Measurements from ENCODE around the gene ADAM12. TPM values are rescaled to one million over a fixed set of nuclear protein-coding genes. Genes with fewer than 3 reads are reported as not detected.

The ADAM12 gene
- total and polyA plus RNA-seq, 10 of the 15 experiments (the other 5 are each of a cell fraction or from before 2014, with no cell fraction given) = under 0.01 to 0.62 (median 0.04) TPM; not detected in 5

DNA sequence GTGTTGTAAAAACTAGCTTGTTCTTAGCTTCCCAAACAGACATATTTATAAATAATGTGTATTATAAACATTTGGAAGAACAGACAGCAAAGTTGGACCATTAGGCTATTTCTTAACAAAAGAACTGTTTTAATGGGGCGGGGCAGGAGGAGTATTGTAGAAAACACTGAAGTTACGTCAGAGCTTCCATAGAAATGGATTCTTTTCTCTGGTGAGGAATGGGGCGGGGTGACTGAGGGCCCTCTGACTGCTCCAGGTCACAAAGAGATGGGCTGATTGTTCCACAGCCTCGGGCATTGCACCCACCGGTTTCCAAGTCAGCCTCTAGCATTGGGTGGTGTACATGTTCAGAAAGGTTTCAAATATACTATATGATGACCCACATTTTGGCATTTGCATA is 36.8 kb upstream of the ADAM12 start (continued):
- TF ChIP-seq POU2F2 (IDR thresholded peaks at IDR 0.05; ENCODE audit: borderline replicate concordance, low read depth, low read length) (no peak), SIX5 (IDR thresholded peaks at IDR 0.05; ENCODE audit: low read depth, low read length, severe bottlenecking) (no peak), ZBTB33 (IDR thresholded peaks at IDR 0.05) (no peak), SUPT20H (IDR thresholded peaks at IDR 0.05; ENCODE audit: borderline replicate concordance, control insufficient read depth, low read depth, low read length) (no peak), NFXL1 (IDR thresholded peaks at IDR 0.05; ENCODE audit: borderline replicate concordance) (no peak)

GRCh38 chr10:126423732-126424491 is 35.6 kb upstream of the ADAM12 start:
- 0% methylated on average over 6 of the region's 6 CpGs for WGBS (ENCODE audit: insufficient coverage, insufficient replicate concordance, low lambda C conversion rate, missing lambda C conversion rate)
- BruUV-seq (replicated peaks) = no TSS peak
- no peak overlapping the region for H3K9ac ChIP-seq (ENCODE audit: control insufficient read depth, insufficient read depth, low read length)
- DNase-seq (ENCODE audit: low read depth, low spot score) = no peak
- H3K27ac ChIP-seq (ENCODE audit: control insufficient read depth, insufficient read depth) = no peak overlapping the region
- no peaks in the 10 kb centered on the region for H3K79me2 ChIP-seq (ENCODE audit: control insufficient read depth, insufficient read depth, low read length)
- no peak for ATAC-seq
- POLR2A ChIA-PET = no interaction called here
- H3K36me3 ChIP-seq (ENCODE audit: control insufficient read depth in 2 of 2, insufficient read depth in 2 of 2, low read length in 1 of 2) = no peaks in the 10 kb centered on the region
- no peaks in the 10 kb centered on the region for H4K20me1 ChIP-seq (ENCODE audit: control insufficient read depth, insufficient read depth)
- H3K4me2 ChIP-seq (ENCODE audit: control insufficient read depth, insufficient read depth) = no peak overlapping the region
- no peaks in the 10 kb centered on the region for H3K27me3 ChIP-seq (replicated peaks in 1 of 2; ENCODE audit: control insufficient read depth in 2 of 2, insufficient read depth in 2 of 2, low read length in 1 of 2)
- no peaks in the 10 kb centered on the region; the same call in 2 of the 3 replicates for H3K9me3 ChIP-seq (replicated peaks; ENCODE audit: control insufficient read depth, insufficient read depth, low read length)
- CTCF ChIA-PET = no interaction called here
- H3K4me1 ChIP-seq (ENCODE audit: control insufficient read depth, insufficient read depth, low read length) = no peaks in the 10 kb centered on the region
- intact Hi-C loops (cut with micrococcal nuclease; ENCODE audit: unreplicated experiment) (no loop called here), in situ Hi-C loops (cut with MboI) (no loop called here)
- no peak overlapping the region for H2AFZ ChIP-seq (ENCODE audit: control insufficient read depth, low read depth, low read length)
- no peak overlapping the region for H3K4me3 ChIP-seq
- RAD21 ChIA-PET (ENCODE audit: unreplicated experiment) = no interaction called here
- SMC1A ChIA-PET (ENCODE audit: uncharacterized antibody, unreplicated experiment) = no interaction called here
- no peak for FAIRE-seq
- no peak for TF ChIP-seq TAF1 (IDR thresholded peaks at IDR 0.05; ENCODE audit: borderline replicate concordance, low read depth, low read length)
- no peak for TF ChIP-seq ZBTB4 (CRISPR knock-in tag; IDR thresholded peaks at IDR 0.05)
- no peak for TF ChIP-seq ZBTB40 (IDR thresholded peaks at IDR 0.05; ENCODE audit: borderline replicate concordance)
- TF ChIP-seq MTA3 (IDR thresholded peaks at IDR 0.05; ENCODE audit: borderline replicate concordance, low read length) = no peak
- no peak for TF ChIP-seq MEF2B (IDR thresholded peaks at IDR 0.05; ENCODE audit: partially characterized antibody, poor library complexity, severe bottlenecking)

Data from GM12878 (cell line).